Measurements from ENCODE around the gene ZNF384. TPM values are rescaled to one million over a fixed set of nuclear protein-coding genes. Genes with fewer than 3 reads are reported as not detected.

The ZNF384 gene
- total RNA-seq, 1 donor from 2014 or later = 38.0 TPM

DNA sequence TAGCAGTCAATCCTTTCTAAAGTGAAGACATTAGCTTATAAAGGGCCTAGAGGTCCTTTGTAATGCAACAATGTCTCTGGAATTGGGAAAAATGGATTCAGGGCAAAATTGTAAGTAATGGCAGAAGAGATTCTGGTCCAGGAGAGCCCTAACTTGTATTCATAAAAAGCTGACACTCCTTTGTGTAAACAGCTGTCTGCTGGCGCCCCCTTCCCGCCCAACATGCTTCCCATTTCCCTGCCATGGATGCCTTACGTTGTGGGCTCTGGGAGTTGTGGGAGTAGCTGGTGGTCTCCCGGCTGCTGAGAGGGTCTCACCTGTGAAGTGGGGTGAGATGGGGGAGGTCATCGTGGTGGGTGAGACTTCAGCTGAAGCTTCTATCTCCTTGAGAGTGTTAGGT, 44.3 kb downstream of the ZNF384 start:
- H3F3A ChIP-seq (ENCODE audit: low read depth) = peaks cover 5% of the 10 kb centered on the region
- H3K79me2 ChIP-seq (ENCODE audit: low read depth) = no peaks in the 10 kb centered on the region
- no peak overlapping the region for H3K4me3 ChIP-seq
- H3K27me3 Mint-ChIP-seq (ENCODE audit: insufficient read depth, low read depth) = peaks cover 11% of the 10 kb centered on the region
- H3K4me1 ChIP-seq = no peaks in the 10 kb centered on the region
- TF ChIP-seq, protein P1, sequence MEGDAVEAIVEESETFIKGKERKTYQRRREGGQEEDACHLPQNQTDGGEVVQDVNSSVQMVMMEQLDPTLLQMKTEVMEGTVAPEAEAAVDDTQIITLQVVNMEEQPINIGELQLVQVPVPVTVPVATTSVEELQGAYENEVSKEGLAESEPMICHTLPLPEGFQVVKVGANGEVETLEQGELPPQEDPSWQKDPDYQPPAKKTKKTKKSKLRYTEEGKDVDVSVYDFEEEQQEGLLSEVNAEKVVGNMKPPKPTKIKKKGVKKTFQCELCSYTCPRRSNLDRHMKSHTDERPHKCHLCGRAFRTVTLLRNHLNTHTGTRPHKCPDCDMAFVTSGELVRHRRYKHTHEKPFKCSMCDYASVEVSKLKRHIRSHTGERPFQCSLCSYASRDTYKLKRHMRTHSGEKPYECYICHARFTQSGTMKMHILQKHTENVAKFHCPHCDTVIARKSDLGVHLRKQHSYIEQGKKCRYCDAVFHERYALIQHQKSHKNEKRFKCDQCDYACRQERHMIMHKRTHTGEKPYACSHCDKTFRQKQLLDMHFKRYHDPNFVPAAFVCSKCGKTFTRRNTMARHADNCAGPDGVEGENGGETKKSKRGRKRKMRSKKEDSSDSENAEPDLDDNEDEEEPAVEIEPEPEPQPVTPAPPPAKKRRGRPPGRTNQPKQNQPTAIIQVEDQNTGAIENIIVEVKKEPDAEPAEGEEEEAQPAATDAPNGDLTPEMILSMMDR (IDR thresholded peaks at IDR 0.05) = peak; percentile 51
- no peak for TF ChIP-seq EZH2phosphoT487 (IDR thresholded peaks at IDR 0.05)
- no peak for TF ChIP-seq EZH2 (IDR thresholded peaks at IDR 0.05)
- H3K36me3 Mint-ChIP-seq = peaks cover 14% of the 10 kb centered on the region
- no peak overlapping the region for H3K9ac ChIP-seq
- peaks cover 5% of the 10 kb centered on the region for H3K4me1 Mint-ChIP-seq
- H3K4me3 Mint-ChIP-seq = no peak overlapping the region
- no peaks in the 10 kb centered on the region for H3K9me3 ChIP-seq (ENCODE audit: low read depth)
- H3K4me2 ChIP-seq = no peak overlapping the region
- H3K27me3 ChIP-seq = peaks cover 9% of the 10 kb centered on the region
- no peaks in the 10 kb centered on the region for H4K20me1 ChIP-seq (ENCODE audit: low read depth)
- H3K27ac ChIP-seq = no peak overlapping the region
- H3K36me3 ChIP-seq = no peaks in the 10 kb centered on the region
- no peaks in the 10 kb centered on the region for H3K9me3 Mint-ChIP-seq
- peak overlapping the region; percentile 65 for H2AFZ ChIP-seq (replicated peaks)
- H3K27ac Mint-ChIP-seq = no peak overlapping the region
- DNase-seq (ENCODE audit: low spot score) = peak; percentile 57

GRCh38 chr12:6644257-6644596, 44.9 kb downstream of the ZNF384 start:
- Mint-ChIP-seq H3K27ac (peak overlapping the region; percentile 1), H3K4me1 (peaks cover 5% of the 10 kb centered on the region), H3K4me3 (no peak overlapping the region), H3K27me3 (ENCODE audit: insufficient read depth, low read depth) (peaks cover 13% of the 10 kb centered on the region), H3K9me3 (no peaks in the 10 kb centered on the region), H3K36me3 (peaks cover 14% of the 10 kb centered on the region)
- no peak for DNase-seq (ENCODE audit: low spot score)
- Histone ChIP-seq H3F3A (ENCODE audit: low read depth) (peaks cover 5% of the 10 kb centered on the region), H3K79me2 (ENCODE audit: low read depth) (no peaks in the 10 kb centered on the region), H3K9ac (no peak overlapping the region), H2AFZ (replicated peaks) (no peak overlapping the region), H3K9me3 (ENCODE audit: low read depth) (no peaks in the 10 kb centered on the region), H3K4me3 (no peak overlapping the region), H4K20me1 (ENCODE audit: low read depth) (no peaks in the 10 kb centered on the region), H3K4me2 (no peak overlapping the region), H3K27ac (no peak overlapping the region), H3K27me3 (peaks cover 9% of the 10 kb centered on the region), H3K4me1 (no peaks in the 10 kb centered on the region), H3K36me3 (no peaks in the 10 kb centered on the region)
- TF ChIP-seq EZH2 (IDR thresholded peaks at IDR 0.05) (no peak), EZH2phosphoT487 (IDR thresholded peaks at IDR 0.05) (no peak)
- TF ChIP-seq, protein P1 (IDR thresholded peaks at IDR 0.05) = no peak

DNA sequence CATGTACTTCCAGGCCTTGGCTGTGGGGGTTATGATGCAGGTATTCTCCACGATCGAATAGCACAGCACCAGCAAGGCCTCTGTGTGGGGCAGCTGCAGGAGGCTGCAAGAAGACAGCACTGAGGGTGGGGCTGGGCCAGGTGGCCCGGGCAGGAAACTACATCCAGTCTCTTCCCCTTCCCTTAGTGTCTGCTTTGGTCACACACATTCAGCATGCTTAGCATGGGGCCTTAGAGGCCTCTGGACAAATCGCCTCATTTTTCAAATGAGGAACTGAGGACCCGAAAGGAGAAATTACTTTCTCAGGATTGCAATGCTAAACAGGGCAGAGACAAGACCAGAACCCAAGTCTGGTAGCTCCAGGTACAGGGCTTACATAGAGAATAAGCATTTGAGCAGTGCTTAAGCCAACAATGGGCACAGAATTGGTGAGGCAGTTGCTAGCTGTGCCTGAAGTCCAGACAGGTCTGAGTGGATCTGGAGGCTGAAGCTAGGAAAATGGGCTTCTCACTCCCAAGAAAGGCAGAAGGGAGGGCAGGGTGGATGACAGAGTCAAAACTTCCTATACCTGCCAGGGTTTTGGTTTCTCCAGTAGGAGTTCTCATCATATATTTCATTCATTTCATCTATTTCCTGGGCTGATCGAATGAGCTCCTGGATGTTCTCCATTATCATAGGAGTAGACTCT, 45.5 kb downstream of the ZNF384 start:
- H3K4me1 ChIP-seq = no peaks in the 10 kb centered on the region
- no peaks in the 10 kb centered on the region for H3K9me3 ChIP-seq (ENCODE audit: low read depth)
- H3K27ac ChIP-seq = no peak overlapping the region
- no peak overlapping the region for H3K4me2 ChIP-seq
- no peak overlapping the region for H2AFZ ChIP-seq (replicated peaks)
- Mint-ChIP-seq H3K27me3 (ENCODE audit: insufficient read depth, low read depth) (peaks cover 13% of the 10 kb centered on the region), H3K36me3 (peaks cover 14% of the 10 kb centered on the region), H3K27ac (no peak overlapping the region), H3K9me3 (no peaks in the 10 kb centered on the region), H3K4me1 (peaks cover 5% of the 10 kb centered on the region), H3K4me3 (no peak overlapping the region)
- H3K27me3 ChIP-seq = peaks cover 9% of the 10 kb centered on the region
- no peaks in the 10 kb centered on the region for H3K79me2 ChIP-seq (ENCODE audit: low read depth)
- H3K4me3 ChIP-seq = no peak overlapping the region
- no peaks in the 10 kb centered on the region for H4K20me1 ChIP-seq (ENCODE audit: low read depth)
- no peaks in the 10 kb centered on the region for H3K36me3 ChIP-seq
- TF ChIP-seq, protein P1 (IDR thresholded peaks at IDR 0.05) = no peak
- TF ChIP-seq EZH2 (IDR thresholded peaks at IDR 0.05) = no peak
- no peak for TF ChIP-seq EZH2phosphoT487 (IDR thresholded peaks at IDR 0.05)
- peaks cover 5% of the 10 kb centered on the region for H3F3A ChIP-seq (ENCODE audit: low read depth)
- H3K9ac ChIP-seq = no peak overlapping the region
- DNase-seq (ENCODE audit: low spot score) = no peak
